ENCODE measurements around the gene LYPLA2. TPM values are rescaled to one million over a fixed set of nuclear protein-coding genes. Genes with fewer than 3 reads are reported as not detected.
"Not testable (repeated sequence)": the region's sequence is repeated elsewhere in the genome, so short reads cannot be mapped to it uniquely, and the experiment has no call there.

LYPLA2 gene
- total RNA-seq, 4 donors from 2014 or later = 52.7 to 76.9 (median 63.6) TPM

GRCh38 chr1:23799570-23800399, 8.8 kb downstream of the LYPLA2 start:
- peak overlapping the region; percentile 93 for H3K27ac ChIP-seq
- H3K27me3 ChIP-seq = no peaks in the 10 kb centered on the region
- DNase-seq (ENCODE audit: low spot score in 2 of 2) = peak in 1 of 2 donors; percentile 81
- H3K36me3 ChIP-seq = peaks cover 35% of the 10 kb centered on the region
- WGBS = no CpG with 5 or more reads among the region's 48 CpGs
- H3K9me3 ChIP-seq = no peaks in the 10 kb centered on the region
- H3K4me3 ChIP-seq = peak overlapping the region; percentile 95
- TF ChIP-seq POLR2A (IDR thresholded peaks at IDR 0.05) (no peak), POLR2AphosphoS5 (IDR thresholded peaks at IDR 0.05) (peak in 1 of 3 donors; percentile 54)
- peaks cover 32% of the 10 kb centered on the region for H3K4me1 ChIP-seq

GRCh38 chr1:23800400-23801337, 9.7 kb downstream of the LYPLA2 start, which contains the start of gene GALE:
GALE (minus strand) TSS chr1:23800754; CDS start chr1:23799007, 1,747 bp downstream.
- Histone ChIP-seq H3K4me3 (peak within 1 kb of the TSS; percentile 95), H3K4me1 (peaks cover 32% of the 10 kb centered on the region), H3K9me3 (no peaks in the 10 kb centered on the region), H3K27me3 (no peaks in the 10 kb centered on the region), H3K27ac (peak within 1 kb of the TSS; percentile 93), H3K36me3 (peaks cover 28% of the 10 kb centered on the region)
- 0% methylated on average over 57 of the region's 82 CpGs for WGBS
- DNase-seq (ENCODE audit: low spot score in 2 of 2) = peak; percentile 99
- TF ChIP-seq EP300 (IDR thresholded peaks at IDR 0.05) (no peak), POLR2AphosphoS5 (IDR thresholded peaks at IDR 0.05) (peak; percentile 21 to 91 (median 38)), POLR2A (IDR thresholded peaks at IDR 0.05) (peak in 1 of 2 donors; percentile 78)
- TF ChIP-seq, protein P1, sequence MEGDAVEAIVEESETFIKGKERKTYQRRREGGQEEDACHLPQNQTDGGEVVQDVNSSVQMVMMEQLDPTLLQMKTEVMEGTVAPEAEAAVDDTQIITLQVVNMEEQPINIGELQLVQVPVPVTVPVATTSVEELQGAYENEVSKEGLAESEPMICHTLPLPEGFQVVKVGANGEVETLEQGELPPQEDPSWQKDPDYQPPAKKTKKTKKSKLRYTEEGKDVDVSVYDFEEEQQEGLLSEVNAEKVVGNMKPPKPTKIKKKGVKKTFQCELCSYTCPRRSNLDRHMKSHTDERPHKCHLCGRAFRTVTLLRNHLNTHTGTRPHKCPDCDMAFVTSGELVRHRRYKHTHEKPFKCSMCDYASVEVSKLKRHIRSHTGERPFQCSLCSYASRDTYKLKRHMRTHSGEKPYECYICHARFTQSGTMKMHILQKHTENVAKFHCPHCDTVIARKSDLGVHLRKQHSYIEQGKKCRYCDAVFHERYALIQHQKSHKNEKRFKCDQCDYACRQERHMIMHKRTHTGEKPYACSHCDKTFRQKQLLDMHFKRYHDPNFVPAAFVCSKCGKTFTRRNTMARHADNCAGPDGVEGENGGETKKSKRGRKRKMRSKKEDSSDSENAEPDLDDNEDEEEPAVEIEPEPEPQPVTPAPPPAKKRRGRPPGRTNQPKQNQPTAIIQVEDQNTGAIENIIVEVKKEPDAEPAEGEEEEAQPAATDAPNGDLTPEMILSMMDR (IDR thresholded peaks at IDR 0.05) = no peak

GRCh38 chr1:23801338-23801748, 10.4 kb downstream of the LYPLA2 start:
- peak overlapping the region; percentile 93 for H3K27ac ChIP-seq
- peak overlapping the region; percentile 95 for H3K4me3 ChIP-seq
- no peak for DNase-seq (ENCODE audit: low spot score in 2 of 2)
- H3K9me3 ChIP-seq = no peaks in the 10 kb centered on the region
- TF ChIP-seq POLR2A (IDR thresholded peaks at IDR 0.05) (no peak), POLR2AphosphoS5 (IDR thresholded peaks at IDR 0.05) (no peak), EP300 (IDR thresholded peaks at IDR 0.05) (no peak)
- TF ChIP-seq, protein P1 (IDR thresholded peaks at IDR 0.05) = no peak
- WGBS = 5% methylated on average over 18 of the region's 19 CpGs
- H3K36me3 ChIP-seq = peaks cover 21% of the 10 kb centered on the region
- H3K27me3 ChIP-seq = no peaks in the 10 kb centered on the region
- peaks cover 32% of the 10 kb centered on the region for H3K4me1 ChIP-seq

GRCh38 chr1:23801876-23802275, 10.9 kb downstream of the LYPLA2 start:
- TF ChIP-seq POLR2AphosphoS5 (IDR thresholded peaks at IDR 0.05) = no peak
- Histone ChIP-seq H3K4me3 (peak overlapping the region; percentile 95), H3K4me1 (peaks cover 29% of the 10 kb centered on the region), H3K36me3 (peaks cover 17% of the 10 kb centered on the region), H3K27me3 (no peaks in the 10 kb centered on the region), H3K9me3 (no peaks in the 10 kb centered on the region), H3K27ac (peak overlapping the region; percentile 93)
- 20% methylated on average over 5 of the region's 10 CpGs for WGBS
- DNase-seq (ENCODE audit: low spot score in 2 of 2) = no peak

DNA sequence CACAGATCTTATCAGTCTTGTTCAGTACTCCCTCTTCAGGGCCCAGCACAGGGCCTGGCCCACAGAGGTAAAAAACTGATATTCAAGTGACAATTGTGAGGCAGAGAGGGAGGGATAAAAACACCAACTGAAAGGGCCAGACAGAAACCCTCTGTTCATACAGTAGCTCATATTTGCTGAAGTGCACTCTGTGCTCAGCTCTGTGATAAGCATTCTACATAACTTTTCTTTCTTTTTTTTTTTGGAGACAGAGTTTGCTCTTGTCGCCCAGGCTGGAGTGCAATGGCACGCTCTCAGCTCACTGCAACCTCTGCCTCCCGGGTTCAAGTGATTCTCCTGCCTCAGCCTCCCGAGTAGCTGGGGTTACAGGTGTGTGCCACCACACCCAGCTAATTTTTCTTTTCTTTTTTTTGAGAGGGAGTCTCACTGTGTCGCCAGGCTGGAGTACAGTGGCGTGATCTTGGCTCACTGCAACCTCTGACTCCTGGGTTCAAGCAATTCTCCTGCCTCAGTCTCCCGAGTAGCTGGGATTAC, 11.9 kb downstream of the LYPLA2 start:
- 90% methylated on average over 7 of the region's 7 CpGs for WGBS
- not testable (repeated sequence) for H3K4me3 ChIP-seq; H3K9me3 ChIP-seq; H3K27ac ChIP-seq; H3K27me3 ChIP-seq; DNase-seq (ENCODE audit: low spot score in 2 of 2)
- Histone ChIP-seq H3K4me1 (peaks cover 29% of the 10 kb centered on the region), H3K36me3 (peaks cover 12% of the 10 kb centered on the region)

DNA sequence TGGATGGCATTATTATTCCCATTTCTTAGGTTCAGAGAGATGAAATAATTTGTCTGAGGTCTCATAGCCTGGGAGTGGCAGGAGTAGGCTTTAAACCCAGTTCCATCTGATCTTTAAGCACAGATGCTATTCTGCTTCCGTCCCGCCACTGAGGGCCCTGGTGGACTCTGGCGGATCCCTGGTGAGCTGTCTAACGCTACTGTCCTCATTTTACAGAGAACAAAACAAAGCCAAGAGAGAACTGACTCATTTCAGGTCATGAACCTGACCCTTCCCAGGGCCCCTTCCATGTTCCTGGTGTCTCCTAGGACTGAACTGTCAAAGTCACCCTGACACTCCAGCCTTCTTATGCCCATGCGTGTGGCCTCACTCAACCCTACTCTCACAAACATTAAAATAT, 12.7 kb downstream of the LYPLA2 start:
- Histone ChIP-seq H3K36me3 (peaks cover 9% of the 10 kb centered on the region), H3K27ac (no peak overlapping the region), H3K4me1 (peaks cover 25% of the 10 kb centered on the region), H3K27me3 (no peaks in the 10 kb centered on the region), H3K9me3 (no peaks in the 10 kb centered on the region), H3K4me3 (no peak overlapping the region)
- WGBS = 90% methylated on average over 5 of the region's 5 CpGs
- DNase-seq (ENCODE audit: low spot score in 2 of 2) = no peak
- TF ChIP-seq, protein P1 (IDR thresholded peaks at IDR 0.05) = no peak
- TF ChIP-seq POLR2A (IDR thresholded peaks at IDR 0.05) (no peak), EP300 (IDR thresholded peaks at IDR 0.05) (no peak), POLR2AphosphoS5 (IDR thresholded peaks at IDR 0.05) (no peak)
